H1 (cell line): ENCODE measurements around the gene CABP4. TPM values are rescaled to one million over a fixed set of nuclear protein-coding genes. Genes with fewer than 3 reads are reported as not detected.

Experiments used
- ATF3 ChIP-seq: IDR thresholded peaks from 2 replicates; pipeline ENCODE4 v1.6.1; 2011; ENCODE audit warnings: low read depth, mild to moderate bottlenecking, low read length; ENCODE audit not compliant: insufficient read depth
- KDM1A ChIP-seq: fragments of 200-600, 300-600 bp; sonication (generic); IDR thresholded peaks from 2 replicates; pipeline ENCODE4 v1.7.1; 2016; ENCODE audit warnings: mild to moderate bottlenecking, low read length, borderline replicate concordance
- RXRA ChIP-seq: IDR thresholded peaks from 2 replicates; pipeline ENCODE4 v1.6.1; 2011; ENCODE audit warnings: low read depth, mild to moderate bottlenecking, low read length, moderate library complexity; ENCODE audit not compliant: insufficient read depth
- polyA plus RNA-seq, 7 experiments: library from polyadenylated mRNA; depleted of rRNA in 3 of 7; stranded (reverse) in 5 of 7; unstranded in 2 of 7; fragments of >200 nt in 5 of 7; fragments of 200-250 nt in 2 of 7; gene quantifications; 1 replicate in 5 of 7; 2 replicates in 1 of 7; 4 replicates in 1 of 7; pipeline versions ENCODE4 v1.2.1 to v1.2.3, GENCODE V29; 2011 to 2013; ENCODE audit warnings: missing spikeins in 2 of 7, mixed read lengths in 2 of 7
- total RNA-seq: library from RNA; stranded (reverse); fragmentation: NEBNext Ultra II Directional; extraction: Animal tissue kit (Norgen Biotek cat#: 25700); gene quantifications from 2 replicates; pipeline ENCODE4 v1.2.1, GENCODE V29; 2021

Gene CABP4
- total and polyA plus RNA-seq, 2 of the 8 experiments (the other 6 are each of a cell fraction or from before 2014, with no cell fraction given) = not detected

GRCh38 chr11:67405688-67406339 is 49.3 kb upstream of the CABP4 start (continued):
- TF ChIP-seq RXRA = no peak
- no peak for TF ChIP-seq ATF3
- TF ChIP-seq KDM1A = no peak
